ENCODE results near the gene AGTR1.

Gene AGTR1

GRCh38 chr3:148705314-148705713 is 7.6 kb downstream of the AGTR1 start:
- FAIRE-seq = no peak
- TF ChIP-seq POLR2AphosphoS5 (IDR thresholded peaks at IDR 0.05; ENCODE audit: low read depth, low read length) = no peak
- TF ChIP-seq POLR2A (IDR thresholded peaks at IDR 0.05; ENCODE audit: low read depth, low read length) = no peak
- no peak for TF ChIP-seq TAF1 (IDR thresholded peaks at IDR 0.05; ENCODE audit: borderline replicate concordance, low read depth, low read length)
- DNase-seq (ENCODE audit: insufficient read length) = no peak

- no peak for FAIRE-seq
- no peak for TF ChIP-seq TAF1 (IDR thresholded peaks at IDR 0.05; ENCODE audit: borderline replicate concordance, low read depth, low read length)
- TF ChIP-seq POLR2AphosphoS5 (IDR thresholded peaks at IDR 0.05; ENCODE audit: low read depth, low read length) = no peak
- TF ChIP-seq POLR2A (IDR thresholded peaks at IDR 0.05; ENCODE audit: low read depth, low read length) = no peak
- DNase-seq (ENCODE audit: insufficient read length) = no peak
These were observed 10.1 kb downstream of the AGTR1 start for GRCh38 chr3:148707601-148708380.

- DNase-seq (ENCODE audit: insufficient read length) (no peak), FAIRE-seq (no peak)
- TF ChIP-seq POLR2A (IDR thresholded peaks at IDR 0.05; ENCODE audit: low read depth, low read length) = no peak
- no peak for TF ChIP-seq TAF1 (IDR thresholded peaks at IDR 0.05; ENCODE audit: borderline replicate concordance, low read depth, low read length)
- TF ChIP-seq POLR2AphosphoS5 (IDR thresholded peaks at IDR 0.05; ENCODE audit: low read depth, low read length) = no peak
These were observed 10.7 kb downstream of the AGTR1 start for GRCh38 chr3:148708409-148708808.

GRCh38 chr3:148709560-148710253 is 12.0 kb downstream of the AGTR1 start:
- TF ChIP-seq POLR2AphosphoS5 (IDR thresholded peaks at IDR 0.05; ENCODE audit: low read depth, low read length) = no peak
- TF ChIP-seq POLR2A (IDR thresholded peaks at IDR 0.05; ENCODE audit: low read depth, low read length) = no peak
- no peak for TF ChIP-seq TAF1 (IDR thresholded peaks at IDR 0.05; ENCODE audit: borderline replicate concordance, low read depth, low read length)
- no peak for DNase-seq (ENCODE audit: insufficient read length)
- FAIRE-seq = no peak

- no peak for DNase-seq (ENCODE audit: insufficient read length)
- FAIRE-seq = no peak
- TF ChIP-seq POLR2A (IDR thresholded peaks at IDR 0.05; ENCODE audit: low read depth, low read length) (no peak), TAF1 (IDR thresholded peaks at IDR 0.05; ENCODE audit: borderline replicate concordance, low read depth, low read length) (no peak), POLR2AphosphoS5 (IDR thresholded peaks at IDR 0.05; ENCODE audit: low read depth, low read length) (no peak)
These were observed 13.0 kb downstream of the AGTR1 start for GRCh38 chr3:148710665-148711064.

- DNase-seq (ENCODE audit: insufficient read length) = no peak
- TF ChIP-seq POLR2A (IDR thresholded peaks at IDR 0.05; ENCODE audit: low read depth, low read length) (no peak), TAF1 (IDR thresholded peaks at IDR 0.05; ENCODE audit: borderline replicate concordance, low read depth, low read length) (no peak), POLR2AphosphoS5 (IDR thresholded peaks at IDR 0.05; ENCODE audit: low read depth, low read length) (no peak)
- no peak for FAIRE-seq
These were observed 14.4 kb downstream of the AGTR1 start for GRCh38 chr3:148711981-148712666.

- FAIRE-seq = no peak
- TF ChIP-seq POLR2A (IDR thresholded peaks at IDR 0.05; ENCODE audit: low read depth, low read length) (no peak), POLR2AphosphoS5 (IDR thresholded peaks at IDR 0.05; ENCODE audit: low read depth, low read length) (no peak), TAF1 (IDR thresholded peaks at IDR 0.05; ENCODE audit: borderline replicate concordance, low read depth, low read length) (no peak)
These were observed 16.8 kb downstream of the AGTR1 start for GRCh38 chr3:148714521-148714920.

GRCh38 chr3:148716657-148717056 is 19.0 kb downstream of the AGTR1 start:
- FAIRE-seq (no peak), DNase-seq (ENCODE audit: insufficient read length) (no peak)
- no peak for TF ChIP-seq TAF1 (IDR thresholded peaks at IDR 0.05; ENCODE audit: borderline replicate concordance, low read depth, low read length)
- TF ChIP-seq POLR2AphosphoS5 (IDR thresholded peaks at IDR 0.05; ENCODE audit: low read depth, low read length) = no peak
- TF ChIP-seq POLR2A (IDR thresholded peaks at IDR 0.05; ENCODE audit: low read depth, low read length) = no peak

More at GRCh38 chr3:148714521-148714920, 16.8 kb downstream of the AGTR1 start:
- no peak for DNase-seq (ENCODE audit: insufficient read length)

- TF ChIP-seq POLR2AphosphoS5 (IDR thresholded peaks at IDR 0.05; ENCODE audit: low read depth, low read length) = no peak
- no peak for TF ChIP-seq TAF1 (IDR thresholded peaks at IDR 0.05; ENCODE audit: borderline replicate concordance, low read depth, low read length)
- no peak for TF ChIP-seq POLR2A (IDR thresholded peaks at IDR 0.05; ENCODE audit: low read depth, low read length)
- FAIRE-seq (no peak), DNase-seq (ENCODE audit: insufficient read length) (no peak)
These were observed 20.3 kb downstream of the AGTR1 start for GRCh38 chr3:148717885-148718561.

- no peak for FAIRE-seq
These were observed 21.5 kb downstream of the AGTR1 start for GRCh38 chr3:148718982-148719862.

More at GRCh38 chr3:148718982-148719862, 21.5 kb downstream of the AGTR1 start:
- DNase-seq (ENCODE audit: insufficient read length) = no peak
- TF ChIP-seq POLR2A (IDR thresholded peaks at IDR 0.05; ENCODE audit: low read depth, low read length) = no peak
- TF ChIP-seq POLR2AphosphoS5 (IDR thresholded peaks at IDR 0.05; ENCODE audit: low read depth, low read length) = no peak
- no peak for TF ChIP-seq TAF1 (IDR thresholded peaks at IDR 0.05; ENCODE audit: borderline replicate concordance, low read depth, low read length)

Measured in GM12892 (cell line).